Mucosa of descending colon (tissue), 3 donors: ENCODE data around the gene TRIOBP. TPM values are rescaled to one million over a fixed set of nuclear protein-coding genes. Genes with fewer than 3 reads are reported as not detected.

Experiments
- ATAC-seq: fragments of 200-7000 bp; cut with Tn5 transposase; one replicate; pipeline ENCODE4 v1.9.1; 2020; ENCODE audit warnings: mild to moderate bottlenecking, moderate library complexity
- DNase-seq, 3 donors: peaks; one replicate each; pipeline ENCODE4 v3.0.0-alpha.2; 2020
- H3K36me3 ChIP-seq: fragments of 200-600 bp; one replicate; pipeline ENCODE4 v1.8.0; 2021; ENCODE audit warnings: low read depth, mild to moderate bottlenecking
- H3K4me1 ChIP-seq: fragments of 200-600 bp; one replicate; pipeline ENCODE4 v1.8.0; 2021; ENCODE audit warnings: low read depth, mild to moderate bottlenecking
- H3K4me3 ChIP-seq: fragments of 200-600 bp; one replicate; pipeline ENCODE4 v1.8.0; 2021; ENCODE audit warnings: mild to moderate bottlenecking
- H3K9me3 ChIP-seq: fragments of 200-600 bp; one replicate; pipeline ENCODE4 v1.8.0; 2021; ENCODE audit warnings: mild to moderate bottlenecking
- CTCF ChIP-seq: fragments of 200-600 bp; IDR thresholded peaks from one replicate; pipeline ENCODE4 v1.8.0; 2022; ENCODE audit warnings: antibody characterized with exemption, mild to moderate bottlenecking
- intact Hi-C, 2 donors: fragments of 100-400 bp; cut with DNase I in 1 of 2; cut with micrococcal nuclease in 1 of 2; formaldehyde crosslinking; loops; one replicate each; pipeline versions ENCODE4 v1.11.0 to v1.11.1; 2022; cut with DNase I, micrococcal nuclease
- total RNA-seq, 3 donors: library from RNA; stranded (reverse); fragmentation: NEBNext Ultra II Directional in 2 of 3; extraction: Animal tissue kit (Norgen Biotek cat#: 25700) in 2 of 3; gene quantifications; one replicate each; pipeline versions ENCODE4 v1.2.1 to v1.2.4, GENCODE V29; 2021 to 2023
- donor health status: DM: no; HTN: no; CAD: no; lungs with moderate emphysema.
- donor health status: DM: no; HTN: no; CAD: no.
- donor health status: DM: no; HTN: yes; CAD: no.

The TRIOBP gene
- total RNA-seq, 3 donors from 2014 or later, result 78.2 to 107 (median 78.6) TPM

GRCh38 chr22:37763652-37764051 lies 66.8 kb downstream of the TRIOBP start:
- DNase-seq (no peak), ATAC-seq (no peak)
- no peak for TF ChIP-seq CTCF
- Histone ChIP-seq H3K4me1 (no peaks in the 10 kb centered on the region), H3K4me3 (no peak overlapping the region), H3K36me3 (peaks cover 4% of the 10 kb centered on the region), H3K9me3 (no peaks in the 10 kb centered on the region)
- intact Hi-C loops, result no loop called here

GRCh38 chr22:37764622-37765021 lies 67.8 kb downstream of the TRIOBP start:
- no peak for DNase-seq
- no peak for ATAC-seq
- no peak for TF ChIP-seq CTCF
- no peaks in the 10 kb centered on the region for H3K4me1 ChIP-seq
- intact Hi-C loops, result no loop called here
- H3K9me3 ChIP-seq, result no peaks in the 10 kb centered on the region
- H3K36me3 ChIP-seq, result peaks cover 4% of the 10 kb centered on the region
- H3K4me3 ChIP-seq, result no peak overlapping the region

- ATAC-seq (no peak), DNase-seq (no peak)
- intact Hi-C loops, result no loop called here
- TF ChIP-seq CTCF, result no peak
- Histone ChIP-seq H3K4me1 (no peaks in the 10 kb centered on the region), H3K36me3 (no peaks in the 10 kb centered on the region), H3K4me3 (no peak overlapping the region), H3K9me3 (no peaks in the 10 kb centered on the region)
Observed at GRCh38 chr22:37765498-37765897, 68.7 kb downstream of the TRIOBP start.

GRCh38 chr22:37765953-37766576 lies 69.2 kb downstream of the TRIOBP start:
- Histone ChIP-seq H3K4me1 (no peaks in the 10 kb centered on the region), H3K9me3 (no peaks in the 10 kb centered on the region), H3K36me3 (no peaks in the 10 kb centered on the region), H3K4me3 (no peak overlapping the region)
- intact Hi-C loops, result no loop called here
- no peak for TF ChIP-seq CTCF
- ATAC-seq (no peak), DNase-seq (no peak)

GRCh38 chr22:37768273-37768672 lies 71.4 kb downstream of the TRIOBP start:
- TF ChIP-seq CTCF, result no peak
- intact Hi-C loops, result no loop called here

GRCh38 chr22:37769056-37769455 lies 72.2 kb downstream of the TRIOBP start:
- ATAC-seq, result no peak
- no peak for DNase-seq
- no peak for TF ChIP-seq CTCF
- Histone ChIP-seq H3K4me3 (no peak overlapping the region), H3K4me1 (no peaks in the 10 kb centered on the region), H3K9me3 (no peaks in the 10 kb centered on the region), H3K36me3 (no peaks in the 10 kb centered on the region)
- intact Hi-C loops, result no loop called here

More at GRCh38 chr22:37768273-37768672, 71.4 kb downstream of the TRIOBP start:
- Histone ChIP-seq H3K36me3 (no peaks in the 10 kb centered on the region), H3K4me3 (no peak overlapping the region), H3K4me1 (no peaks in the 10 kb centered on the region), H3K9me3 (no peaks in the 10 kb centered on the region)
- ATAC-seq (peak; percentile 29), DNase-seq (no peak)
